NT2/D1 (cell line): Measurements from ENCODE around the gene AOPEP.

Experiments used
- DNase-seq: peaks from one replicate; pipeline ENCODE4 v3.0.0-alpha.2; 2011; ENCODE audit warnings: low read depth, low spot score
- H3K27me3 ChIP-seq: 2 replicates; pipeline ENCODE4 v1.6.0; 2011; ENCODE audit warnings: mild to moderate bottlenecking; ENCODE audit not compliant: insufficient read length, insufficient read depth
- H3K36me3 ChIP-seq: 2 replicates; pipeline ENCODE4 v1.6.1; 2011; ENCODE audit warnings: mild to moderate bottlenecking, low read length, mixed read lengths; ENCODE audit not compliant: insufficient read depth, insufficient read length
- H3K4me1 ChIP-seq: 2 replicates; pipeline ENCODE4 v1.5.1; 2011; ENCODE audit not compliant: insufficient read depth, insufficient read length
- H3K4me3 ChIP-seq: 2 replicates; pipeline ENCODE4 v1.5.1; 2011; ENCODE audit warnings: low read depth; ENCODE audit not compliant: insufficient read length
- H3K9ac ChIP-seq: 2 replicates; pipeline ENCODE4 v1.6.0; 2011; ENCODE audit warnings: low read depth; ENCODE audit not compliant: insufficient read length
- H3K9me3 ChIP-seq: 2 replicates; pipeline ENCODE4 v1.5.1; 2011; ENCODE audit warnings: mild to moderate bottlenecking, low read length; ENCODE audit not compliant: insufficient read depth
- SUZ12 ChIP-seq: IDR thresholded peaks from 2 replicates; pipeline ENCODE4 v1.6.1; 2011; ENCODE audit not compliant: insufficient read length, insufficient read depth; ENCODE audit errors: extremely low read depth
- YY1 ChIP-seq: IDR thresholded peaks from 2 replicates; pipeline ENCODE4 v1.6.1; 2011; ENCODE audit not compliant: insufficient read length, insufficient read depth
- ZNF274 ChIP-seq: IDR thresholded peaks from 2 replicates; pipeline ENCODE4 v1.6.1; 2011; ENCODE audit warnings: mild to moderate bottlenecking, low read depth, low read length

The AOPEP gene

GRCh38 chr9:94819161-94819687 lies 92.7 kb downstream of the AOPEP start:
- Histone ChIP-seq H3K4me3 (no peak overlapping the region), H3K9ac (no peak overlapping the region), H3K36me3 (no peaks in the 10 kb centered on the region), H3K9me3 (peaks cover 16% of the 10 kb centered on the region; the same call in 1 of the 2 replicates), H3K4me1 (no peaks in the 10 kb centered on the region), H3K27me3 (no peaks in the 10 kb centered on the region)
- DNase-seq, result no peak
- TF ChIP-seq YY1 (no peak), SUZ12 (no peak), ZNF274 (no peak)

GRCh38 chr9:94821098-94821887 lies 94.8 kb downstream of the AOPEP start:
- no peak overlapping the region for H3K4me3 ChIP-seq

GRCh38 chr9:94822273-94822672 lies 95.8 kb downstream of the AOPEP start:
- no peaks in the 10 kb centered on the region for H3K4me1 ChIP-seq
- H3K9ac ChIP-seq, result no peak overlapping the region

More at GRCh38 chr9:94821098-94821887, 94.8 kb downstream of the AOPEP start:
- Histone ChIP-seq H3K36me3 (peaks cover 3% of the 10 kb centered on the region), H3K27me3 (no peaks in the 10 kb centered on the region), H3K9me3 (no peaks in the 10 kb centered on the region), H3K4me1 (no peaks in the 10 kb centered on the region), H3K9ac (no peak overlapping the region)
- DNase-seq, result no peak
- no peak for TF ChIP-seq YY1
- TF ChIP-seq ZNF274, result no peak
- no peak for TF ChIP-seq SUZ12

GRCh38 chr9:94823710-94824109 lies 97.2 kb downstream of the AOPEP start:
- H3K36me3 ChIP-seq, result peaks cover 9% of the 10 kb centered on the region
- DNase-seq, result no peak
- H3K27me3 ChIP-seq, result no peaks in the 10 kb centered on the region
- no peak overlapping the region for H3K4me3 ChIP-seq
- TF ChIP-seq ZNF274, result no peak
- TF ChIP-seq SUZ12, result no peak
- no peaks in the 10 kb centered on the region for H3K4me1 ChIP-seq
- H3K9ac ChIP-seq, result no peak overlapping the region
- no peaks in the 10 kb centered on the region for H3K9me3 ChIP-seq

More at GRCh38 chr9:94822273-94822672, 95.8 kb downstream of the AOPEP start:
- DNase-seq, result no peak
- no peaks in the 10 kb centered on the region for H3K27me3 ChIP-seq
- peaks cover 9% of the 10 kb centered on the region for H3K36me3 ChIP-seq
- no peaks in the 10 kb centered on the region for H3K9me3 ChIP-seq
- H3K4me3 ChIP-seq, result no peak overlapping the region
- TF ChIP-seq YY1 (no peak), ZNF274 (no peak), SUZ12 (no peak)

- Histone ChIP-seq H3K36me3 (peaks cover 9% of the 10 kb centered on the region), H3K9me3 (no peaks in the 10 kb centered on the region), H3K4me3 (no peak overlapping the region), H3K9ac (no peak overlapping the region), H3K27me3 (no peaks in the 10 kb centered on the region), H3K4me1 (no peaks in the 10 kb centered on the region)
- TF ChIP-seq YY1 (no peak), ZNF274 (no peak), SUZ12 (no peak)
- DNase-seq, result no peak
These were observed 97.9 kb downstream of the AOPEP start for GRCh38 chr9:94824411-94824810.

- Histone ChIP-seq H3K4me1 (no peaks in the 10 kb centered on the region), H3K36me3 (peaks cover 9% of the 10 kb centered on the region), H3K9me3 (no peaks in the 10 kb centered on the region), H3K27me3 (no peaks in the 10 kb centered on the region), H3K9ac (no peak overlapping the region), H3K4me3 (no peak overlapping the region)
- TF ChIP-seq SUZ12 (no peak), YY1 (no peak), ZNF274 (no peak)
- peak; percentile 69 for DNase-seq
These were observed 98.6 kb downstream of the AOPEP start for GRCh38 chr9:94824913-94825610.

GRCh38 chr9:94825611-94825958 lies 99.1 kb downstream of the AOPEP start:
- no peak for DNase-seq
- TF ChIP-seq SUZ12 (no peak), ZNF274 (no peak), YY1 (no peak)
- Histone ChIP-seq H3K4me3 (no peak overlapping the region), H3K36me3 (peaks cover 9% of the 10 kb centered on the region), H3K27me3 (no peaks in the 10 kb centered on the region), H3K4me1 (no peaks in the 10 kb centered on the region), H3K9ac (no peak overlapping the region), H3K9me3 (no peaks in the 10 kb centered on the region)
